ENCODE measurements around the gene TXNDC5.

The TXNDC5 gene

DNA sequence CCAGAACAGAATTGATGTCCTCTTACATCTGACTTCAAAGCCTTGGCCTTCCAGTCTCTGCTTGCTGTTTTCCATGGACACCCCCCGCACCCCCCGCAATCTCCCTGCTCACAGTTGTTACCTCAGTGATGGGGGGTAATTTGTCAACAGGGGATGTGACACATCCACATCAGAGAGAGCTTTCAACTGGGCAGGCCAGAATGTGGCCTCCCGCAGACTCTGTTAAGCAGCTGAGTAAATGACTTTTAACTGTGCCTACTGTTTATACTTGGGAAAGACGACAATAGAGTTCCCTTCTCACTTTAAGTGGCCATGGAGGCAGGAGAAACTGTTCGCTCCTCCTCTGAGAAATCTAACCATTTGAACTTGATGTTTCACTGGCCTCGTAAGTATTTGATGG, 51.0 kb downstream of the TXNDC5 start:
- DNase-seq (ENCODE audit: low read depth, low spot score): no peak

- DNase-seq (ENCODE audit: low read depth, low spot score): no peak
Observed at GRCh38 chr6:7851780-7852179, 58.8 kb downstream of the TXNDC5 start.

- DNase-seq (ENCODE audit: low read depth, low spot score): no peak
Observed at GRCh38 chr6:7848229-7848628, 62.4 kb downstream of the TXNDC5 start.

GRCh38 chr6:7846966-7847818, 63.4 kb downstream of the TXNDC5 start:
- DNase-seq (ENCODE audit: low read depth, low spot score): no peak

DNA sequence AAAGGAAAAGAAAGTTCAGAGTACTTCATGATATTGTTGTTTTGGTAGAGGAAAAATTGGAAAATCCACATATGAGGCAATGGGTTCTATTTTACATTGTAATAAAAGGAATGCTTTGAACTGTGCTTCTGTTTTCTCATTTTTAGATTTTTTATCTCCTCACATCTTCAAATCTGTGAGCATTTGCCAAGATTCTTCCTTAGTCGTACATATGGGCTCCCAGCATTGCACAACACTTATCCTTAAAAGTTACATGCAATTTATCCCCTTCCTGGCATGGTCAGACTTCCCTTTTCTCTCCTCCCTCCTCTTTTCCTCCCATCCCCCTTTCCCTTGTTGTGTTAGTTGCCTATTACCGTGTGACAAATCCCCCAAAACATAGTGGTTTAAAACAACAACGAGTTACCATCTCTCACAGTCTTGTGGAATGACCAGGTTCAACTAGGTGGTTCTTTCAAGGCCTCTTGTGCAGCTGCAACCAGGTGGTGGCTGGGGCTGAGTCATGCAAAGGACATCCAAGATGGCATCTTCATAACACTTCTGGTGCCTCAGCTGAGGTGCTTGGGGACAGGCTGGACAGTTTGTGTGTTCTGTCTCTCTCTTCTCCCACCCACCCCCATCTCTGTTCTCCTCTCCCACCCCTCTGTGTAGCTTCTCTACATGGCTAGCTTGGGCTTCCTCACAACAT, 68.7 kb downstream of the TXNDC5 start:
- no peak for DNase-seq (ENCODE audit: low read depth, low spot score)

- DNase-seq (ENCODE audit: low read depth, low spot score): no peak
Observed at GRCh38 chr6:7836371-7837026, 74.1 kb downstream of the TXNDC5 start.

GRCh38 chr6:7833751-7834070, 76.9 kb downstream of the TXNDC5 start:
- no peak for DNase-seq (ENCODE audit: low read depth, low spot score)

DNA sequence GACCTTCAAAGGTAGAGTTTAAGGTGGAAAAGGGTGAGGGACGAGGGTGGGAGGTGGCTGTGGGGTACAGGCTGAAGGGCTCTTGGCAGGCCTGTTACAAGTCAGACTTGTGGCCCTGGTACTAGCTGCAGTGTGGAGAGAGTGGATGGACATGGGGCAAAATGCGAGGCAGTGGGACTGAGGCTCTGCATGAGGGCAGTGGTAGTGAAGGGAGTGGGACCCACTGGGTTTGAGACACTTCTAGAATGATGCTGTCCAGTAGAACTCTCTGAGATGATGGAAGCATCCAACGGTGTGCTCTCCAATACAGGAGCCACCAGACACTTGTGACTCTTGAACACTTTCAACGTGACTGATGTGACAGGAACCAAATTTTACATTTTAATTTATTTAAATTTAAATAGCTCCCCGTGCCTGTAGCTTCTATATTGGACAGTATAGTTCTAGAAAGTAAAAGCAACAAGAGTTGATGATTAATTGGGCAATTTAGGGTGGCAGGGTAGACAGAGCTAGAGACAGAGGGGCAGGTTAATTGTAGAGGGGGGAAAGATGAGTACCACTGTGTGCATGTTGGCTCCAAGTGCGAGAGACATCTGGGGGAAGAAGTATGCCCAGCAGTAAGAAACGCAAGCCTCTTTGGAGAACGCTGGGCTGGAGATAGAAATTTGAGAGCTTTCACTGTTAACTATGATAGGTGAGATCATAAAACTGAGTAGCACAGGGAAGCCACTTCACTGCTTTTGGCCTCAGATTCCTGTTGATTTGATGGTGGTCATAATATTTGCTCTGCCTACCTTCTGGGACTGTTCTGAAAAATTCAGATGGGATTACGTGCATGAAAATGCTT, 77.5 kb downstream of the TXNDC5 start:
- no peak for DNase-seq (ENCODE audit: low read depth, low spot score)

Measured in brain pericyte (primary cell).